ENCODE data around the gene GPC5.

Gene GPC5

GRCh38 chr13:91598655-91599054 lies 200.2 kb downstream of the GPC5 start:
- DNase-seq: no peak

GRCh38 chr13:91601273-91601672 lies 202.9 kb downstream of the GPC5 start:
- no peak for DNase-seq

DNA sequence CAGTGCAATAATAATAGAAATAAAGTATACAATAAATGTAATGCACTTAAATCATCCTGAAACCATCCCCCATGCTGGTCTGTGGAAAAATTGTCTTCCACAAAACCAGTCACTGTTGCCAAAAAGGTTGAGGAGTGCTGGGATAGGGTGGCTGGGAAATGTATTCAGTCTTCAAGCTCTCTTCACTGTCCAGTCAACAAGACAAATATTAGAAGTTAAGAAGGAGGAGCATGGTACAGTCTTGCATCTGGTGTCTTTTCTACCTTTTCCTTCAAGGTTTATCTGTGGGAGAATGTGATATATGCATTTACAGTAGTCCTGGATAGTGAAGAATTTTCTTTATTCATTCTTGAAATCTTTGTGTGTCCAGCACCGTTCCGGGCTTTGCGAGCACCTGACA lies 203.4 kb downstream of the GPC5 start:
- DNase-seq: no peak

DNA sequence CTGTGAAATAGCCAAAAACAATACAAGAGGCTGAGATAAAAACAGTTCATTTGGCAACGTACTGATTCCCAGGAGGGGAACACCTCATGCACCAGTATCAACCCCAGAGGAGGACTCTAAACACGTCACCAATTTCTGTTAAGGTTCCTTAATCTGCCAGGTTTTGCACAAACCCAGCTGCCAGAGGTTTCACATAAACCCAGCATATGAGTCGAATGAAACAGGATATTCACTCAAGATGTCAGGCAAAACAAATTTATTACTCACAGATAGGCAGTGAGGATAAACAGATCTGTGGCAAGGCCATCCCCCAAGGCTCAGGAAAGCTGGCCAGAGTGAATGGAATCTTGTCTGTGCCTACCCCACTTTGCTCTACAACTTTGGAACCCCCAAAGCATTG lies 210.9 kb downstream of the GPC5 start:
- no peak for DNase-seq

DNA sequence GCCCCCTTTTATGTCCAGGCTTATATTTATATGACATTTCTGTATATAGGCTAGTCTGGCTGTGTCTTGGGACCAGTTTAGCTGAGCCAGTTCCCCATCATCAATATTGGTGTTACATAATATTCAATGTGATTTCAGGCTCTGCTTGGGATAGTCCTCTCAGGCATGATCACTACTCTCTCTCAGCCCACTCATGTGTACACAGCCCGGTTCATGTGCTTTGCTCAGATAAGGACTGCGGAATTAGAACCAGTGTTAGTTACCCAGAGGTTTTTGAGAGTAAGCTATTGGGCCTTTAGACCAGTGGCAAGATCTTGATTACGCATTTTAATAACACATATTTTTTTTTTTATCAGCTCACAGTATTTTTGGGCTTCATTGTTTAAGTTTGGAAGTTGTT lies 219.9 kb downstream of the GPC5 start:
- no peak for DNase-seq

DNA sequence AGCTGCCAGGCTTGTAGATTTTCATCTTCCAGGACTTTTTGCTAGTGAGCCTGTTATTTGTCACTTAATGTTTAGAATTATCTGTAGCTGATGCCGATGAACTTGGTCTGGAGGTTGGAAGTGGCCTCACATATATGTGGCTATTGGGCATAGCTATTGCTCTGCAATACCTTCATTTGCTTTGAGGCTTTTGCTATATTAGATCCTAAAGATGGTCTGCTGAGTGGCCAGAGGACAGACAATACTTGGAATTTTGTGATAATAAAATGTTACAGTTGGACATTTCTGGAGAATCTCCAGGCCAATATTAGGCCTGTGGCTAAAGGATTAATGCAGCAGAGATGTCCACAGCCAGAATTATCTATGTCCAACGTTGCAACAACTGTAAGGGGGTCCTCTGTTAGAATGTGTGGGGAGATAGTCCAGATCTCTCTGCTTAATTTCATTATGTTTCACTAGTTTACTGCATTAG lies 222.3 kb downstream of the GPC5 start:
- no peak for DNase-seq

GRCh38 chr13:91621161-91621560 lies 222.7 kb downstream of the GPC5 start:
- DNase-seq: no peak

DNA sequence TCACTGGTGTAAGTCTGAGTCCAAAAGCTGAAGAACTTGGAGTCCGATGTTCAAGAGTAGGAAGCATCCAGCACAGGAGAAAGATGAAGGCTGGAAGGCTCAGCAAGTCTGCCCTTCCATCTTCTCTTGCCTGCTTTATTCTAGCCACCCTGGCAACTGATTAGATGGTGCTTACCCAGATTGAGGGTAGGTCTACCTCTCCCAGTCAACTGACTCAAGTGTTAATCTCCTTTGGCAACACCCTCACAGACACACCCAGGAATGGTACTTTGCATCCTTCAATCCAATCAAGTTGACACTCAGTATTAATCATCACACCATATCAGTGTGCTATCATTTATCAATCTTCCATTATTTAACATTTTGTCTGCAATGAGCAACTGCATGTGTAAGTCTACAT lies 223.5 kb downstream of the GPC5 start:
- no peak for DNase-seq

GRCh38 chr13:91622778-91623550 lies 224.5 kb downstream of the GPC5 start:
- no peak for DNase-seq

- DNase-seq: no peak
Observed at GRCh38 chr13:91627952-91628739, 229.7 kb downstream of the GPC5 start.

DNA sequence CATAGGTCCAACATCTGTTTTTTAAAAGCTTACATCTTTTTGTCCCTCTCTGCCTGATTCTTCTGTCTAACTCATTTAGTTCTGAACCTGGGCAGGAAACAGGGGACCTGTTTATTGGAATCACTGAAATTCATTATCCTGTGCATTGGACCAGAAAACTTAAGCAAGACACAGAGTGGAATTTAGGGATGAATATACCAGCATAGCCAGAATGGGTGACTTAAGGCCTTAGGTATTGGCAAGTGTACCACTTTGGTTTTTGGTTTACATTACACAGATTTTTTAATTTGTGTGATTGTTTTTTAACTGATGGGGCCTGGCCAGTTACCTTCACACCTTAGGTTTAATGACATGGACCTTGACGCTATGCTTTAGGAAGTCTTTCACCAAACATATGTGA lies 232.5 kb downstream of the GPC5 start:
- DNase-seq: no peak

GRCh38 chr13:91632086-91632485 lies 233.7 kb downstream of the GPC5 start:
- DNase-seq: peak in 1 of 2 experiments; percentile 15

DNA sequence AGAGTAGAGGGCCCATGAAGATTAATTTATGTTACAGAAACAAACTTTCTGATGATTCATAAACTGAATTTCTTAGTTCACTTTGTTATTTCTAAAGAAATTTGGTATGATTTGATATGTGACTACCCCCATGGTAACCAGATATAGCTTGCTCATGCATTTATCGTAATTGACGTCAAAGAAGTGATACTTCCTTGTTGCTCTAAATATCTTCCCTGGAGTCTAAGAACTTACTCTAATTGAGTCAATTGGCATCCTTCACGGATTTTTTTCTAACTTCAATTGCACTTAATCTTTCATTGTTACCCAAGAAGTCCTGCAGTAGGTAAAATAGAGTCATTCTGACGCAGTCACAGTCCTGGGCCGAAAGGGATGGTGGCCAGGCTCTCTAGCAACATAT lies 240.9 kb downstream of the GPC5 start:
- no peak for DNase-seq

DNA sequence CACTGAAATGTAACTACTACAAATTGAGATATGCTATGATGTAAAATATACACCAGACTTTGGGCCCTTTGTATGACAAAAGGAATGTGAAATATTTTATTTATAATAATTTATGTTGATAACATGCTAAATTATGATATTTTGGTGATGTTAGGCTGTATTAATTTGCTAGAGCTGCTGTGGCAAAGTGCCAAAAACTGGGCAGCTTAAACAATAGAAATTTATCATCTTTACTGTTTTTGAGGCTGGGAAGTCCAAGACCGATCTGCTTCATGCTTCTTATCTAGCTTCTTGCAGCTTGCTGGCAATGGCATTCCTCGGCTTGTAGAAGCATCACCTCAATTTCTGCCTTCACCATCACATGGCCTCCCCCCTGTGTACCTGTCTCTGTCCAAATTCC lies 245.0 kb downstream of the GPC5 start:
- DNase-seq: no peak

DNA sequence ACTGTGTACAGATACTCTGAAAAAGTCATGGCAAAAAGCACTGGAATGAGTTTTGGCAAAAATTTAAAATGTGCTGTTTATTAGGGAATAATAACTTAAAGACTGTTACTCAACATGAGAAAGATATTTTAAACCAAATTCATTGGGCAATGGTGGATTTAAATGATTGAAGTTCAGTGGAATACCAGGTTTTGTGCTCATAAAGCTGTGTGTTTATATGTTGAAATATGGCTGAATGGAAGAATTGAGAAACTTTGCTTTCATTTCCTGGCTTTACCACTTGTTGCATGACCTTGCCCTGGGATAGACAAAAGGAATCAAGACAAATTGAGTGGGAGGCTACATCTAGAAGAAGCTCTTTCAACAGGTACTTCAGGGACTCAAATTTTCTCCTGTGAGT lies 246.4 kb downstream of the GPC5 start:
- no peak for DNase-seq

GRCh38 chr13:91647361-91647990 lies 249.1 kb downstream of the GPC5 start:
- peak; percentile 9 to 22 for DNase-seq

GRCh38 chr13:91648012-91648411 lies 249.6 kb downstream of the GPC5 start:
- no peak for DNase-seq

GRCh38 chr13:91649456-91649855 lies 251.0 kb downstream of the GPC5 start:
- DNase-seq: no peak

DNA sequence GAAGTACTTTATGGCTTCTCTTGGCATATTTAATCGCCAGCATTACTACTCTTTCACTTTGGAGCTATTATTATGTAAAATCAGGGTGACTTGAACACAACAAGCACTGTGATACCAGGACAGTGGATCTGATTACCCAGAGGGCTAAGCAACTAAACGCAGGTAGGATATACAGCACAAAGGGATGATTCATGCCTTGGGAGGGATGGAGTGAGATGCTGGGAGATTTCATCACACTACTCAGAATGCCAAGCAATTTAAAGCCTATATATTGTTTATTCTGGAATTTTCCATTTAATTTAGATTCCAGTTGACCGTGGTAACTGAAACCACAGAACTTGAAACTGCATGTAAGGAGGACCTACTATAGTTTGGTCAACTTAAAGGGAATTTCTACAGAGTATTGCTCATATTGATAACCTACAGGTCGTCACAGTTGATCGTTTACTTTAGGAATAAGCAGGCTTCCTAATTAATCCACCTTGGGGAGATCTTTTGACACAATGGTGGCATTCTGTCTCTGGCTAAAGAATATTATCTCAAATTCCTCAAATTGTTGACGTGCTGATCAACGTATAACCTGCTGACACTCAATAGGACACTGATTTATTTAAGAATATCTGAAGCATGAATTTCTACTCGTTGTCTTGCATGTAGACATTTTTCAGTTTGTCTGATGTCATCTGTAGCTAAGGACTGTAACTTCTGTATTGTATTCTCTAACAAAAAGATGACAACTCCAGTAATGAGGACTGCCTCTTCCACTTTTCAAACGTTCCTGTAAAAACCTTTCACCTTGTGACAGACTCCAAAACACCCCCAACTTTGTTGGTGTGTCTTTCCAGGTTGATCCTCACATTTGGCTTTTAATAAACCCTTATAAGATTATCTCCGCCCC lies 254.2 kb downstream of the GPC5 start:
- no peak for DNase-seq

- no peak for DNase-seq
Observed at GRCh38 chr13:91655731-91656130, 257.3 kb downstream of the GPC5 start.

- DNase-seq: no peak
Observed at GRCh38 chr13:91657283-91657682, 258.9 kb downstream of the GPC5 start.

DNA sequence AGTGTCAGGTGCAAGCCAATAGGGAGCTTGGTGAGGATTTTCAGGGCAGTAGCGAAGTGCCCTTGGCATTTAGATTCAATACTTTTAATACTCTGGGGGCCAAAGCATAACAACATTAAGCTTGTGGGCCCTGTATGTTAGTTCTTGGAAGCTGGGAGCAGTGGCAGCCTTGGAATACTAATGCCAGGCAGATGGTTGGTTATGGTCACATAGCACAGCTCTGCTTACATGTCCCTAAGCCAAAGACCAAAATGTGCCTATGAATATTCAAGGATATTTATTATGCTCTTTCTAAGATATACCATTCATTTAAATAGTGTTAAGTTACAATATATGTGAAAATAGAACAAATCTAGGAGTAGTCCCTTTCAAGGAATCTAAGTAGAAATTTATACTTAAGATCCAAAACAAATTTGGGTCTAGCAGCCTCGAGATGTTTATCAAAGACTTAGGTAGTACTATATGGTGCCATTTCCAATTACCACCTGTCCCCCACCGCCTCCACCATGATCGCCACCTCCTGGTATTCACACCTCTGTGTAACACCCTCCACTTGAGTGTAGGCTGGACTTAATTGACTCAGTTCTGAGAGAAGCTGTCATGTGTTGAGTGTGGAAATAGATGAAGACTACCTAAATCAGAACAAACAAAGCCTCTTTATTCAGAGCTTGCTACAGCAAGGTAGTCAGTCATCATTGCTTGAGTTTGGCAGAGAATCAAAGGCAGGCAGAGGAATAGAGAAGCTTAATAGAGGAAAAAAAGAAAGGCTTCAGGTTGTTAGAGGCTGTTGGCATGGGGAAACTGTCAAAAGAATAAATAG lies 261.0 kb downstream of the GPC5 start:
- no peak for DNase-seq

Measured in SW 1271 (cell line).